CD4-positive, alpha-beta T cell treated with Interferon alpha-2 for 1 hour (primary cell): ENCODE data around the gene MAP4K2.

Experiments
- DNase-seq, 2 donors: peaks; one replicate each; pipeline ENCODE4 v3.0.0-alpha.2; 2020 to 2022

Gene MAP4K2

GRCh38 chr11:64766881-64767280 is 36.1 kb downstream of the MAP4K2 start:
- no peak for DNase-seq

- DNase-seq, result peak in 1 of 2 donors; percentile 28
Measured at GRCh38 chr11:64765851-64766665, 37.0 kb downstream of the MAP4K2 start.

GRCh38 chr11:64765291-64765850 is 37.6 kb downstream of the MAP4K2 start:
- DNase-seq, result no peak

GRCh38 chr11:64764753-64765152 is 38.3 kb downstream of the MAP4K2 start:
- DNase-seq, result no peak

- DNase-seq, result peak; percentile 68 to 78
Measured at GRCh38 chr11:64764040-64764611, 38.9 kb downstream of the MAP4K2 start.

GRCh38 chr11:64763526-64764039 is 39.4 kb downstream of the MAP4K2 start:
- peak in 1 of 2 donors; percentile 44 for DNase-seq

GRCh38 chr11:64762674-64763525 is 40.1 kb downstream of the MAP4K2 start:
- DNase-seq, result peak; percentile 20 to 44

GRCh38 chr11:64762277-64762673 is 40.7 kb downstream of the MAP4K2 start:
- peak in 1 of 2 donors; percentile 34 for DNase-seq

- DNase-seq, result peak in 1 of 2 donors; percentile 35
Measured at GRCh38 chr11:64760759-64761420, 42.1 kb downstream of the MAP4K2 start.

GRCh38 chr11:64759722-64760719 is 43.0 kb downstream of the MAP4K2 start, which contains the start of gene PYGM:
Gene PYGM (minus strand): TSS chr11:64759974. CDS start chr11:64759898, 76 bp downstream.
- peak in 1 of 2 donors; percentile 34 for DNase-seq

GRCh38 chr11:64759131-64759721 is 43.8 kb downstream of the MAP4K2 start:
- DNase-seq, result no peak

GRCh38 chr11:64758330-64759079 is 44.5 kb downstream of the MAP4K2 start:
- DNase-seq, result no peak

GRCh38 chr11:64757549-64758329 is 45.3 kb downstream of the MAP4K2 start:
- no peak for DNase-seq

- DNase-seq, result no peak
Measured at GRCh38 chr11:64755681-64756361, 47.2 kb downstream of the MAP4K2 start.

GRCh38 chr11:64754919-64755662 is 47.9 kb downstream of the MAP4K2 start:
- DNase-seq, result no peak

GRCh38 chr11:64754124-64754918 is 48.7 kb downstream of the MAP4K2 start:
- DNase-seq, result no peak
